Transverse colon (tissue), 4 donors: ENCODE data around the gene CYGB. TPM values are rescaled to one million over a fixed set of nuclear protein-coding genes. Genes with fewer than 3 reads are reported as not detected.

ENCODE experiments used
- DNase-seq: peaks from one replicate; pipeline ENCODE4 v3.0.0-alpha.2; 2019
- H3K27ac ChIP-seq, 4 donors: fragments of 200-600 bp; sonication (generic); 2 replicates each; pipeline ENCODE4 v1.5.1; 2016 to 2018; ENCODE audit warnings: inconsistent platforms in 4 of 4
- H3K27me3 ChIP-seq: fragments of 200-600 bp; sonication (generic); 2 replicates; pipeline ENCODE4 v1.5.1; 2017; ENCODE audit warnings: inconsistent platforms
- H3K36me3 ChIP-seq, 4 donors: fragments of 200-600 bp; sonication (generic); 2 replicates each; pipeline ENCODE4 v1.5.1; 2017 to 2019; ENCODE audit warnings: inconsistent platforms in 4 of 4
- H3K4me1 ChIP-seq, 4 donors: fragments of 200-600 bp; sonication (generic); 2 replicates each; pipeline ENCODE4 v1.5.1; 2017 to 2020; ENCODE audit warnings: inconsistent platforms in 4 of 4
- H3K4me3 ChIP-seq, 4 donors: fragments of 200-600 bp; sonication (generic); 1 replicate in 1 of 4; 2 replicates in 3 of 4; pipeline versions ENCODE4 v1.5.1 to v1.6.1; 2017 to 2019; ENCODE audit warnings: inconsistent platforms in 4 of 4
- H3K9me3 ChIP-seq, 2 donors: fragments of 200-600 bp; sonication (generic); 2 replicates each; pipeline ENCODE4 v1.5.1; 2017 to 2019; ENCODE audit warnings: inconsistent platforms in 2 of 2
- CTCF ChIP-seq, 5 experiments: fragments of 200-600 bp in 3 of 5; fragments of 450-650 bp in 2 of 5; sonication (generic) in 3 of 5; IDR thresholded peaks; 1 replicate in 2 of 5; 2 replicates in 3 of 5; pipeline ENCODE4 v1.5.1; 2016 to 2017; ENCODE audit warnings: antibody characterized with exemption in 5 of 5, inconsistent platforms in 3 of 5, mild to moderate bottlenecking in 2 of 5, moderate library complexity in 1 of 5
- EP300 ChIP-seq: sonication (generic); formaldehyde crosslinking; IDR thresholded peaks from one replicate; pipeline ENCODE4 v1.6.1; 2017; ENCODE audit warnings: antibody characterized with exemption, low read depth
- POLR2A ChIP-seq: fragments of 450-650 bp; IDR thresholded peaks from one replicate; pipeline ENCODE4 v1.6.1; 2016; ENCODE audit warnings: antibody characterized with exemption, mild to moderate bottlenecking, moderate library complexity
- POLR2AphosphoS5 ChIP-seq, 3 donors: sonication (generic); formaldehyde crosslinking; IDR thresholded peaks; one replicate each; pipeline ENCODE4 v1.6.1; 2016; ENCODE audit warnings: antibody characterized with exemption in 3 of 3
- WGBS, 2 donors: methylation state at CpG; one replicate each; pipeline ENCODE4 v1.1.5; 2018; ENCODE audit warnings: low coverage in 1 of 2; 5-methylcytosine and 5-hydroxymethylcytosine counted together
- in situ Hi-C, 4 donors: fragments of 200-750 bp; cut with MboI; loops; one replicate each; pipeline versions ENCODE4 v1.15.0 to v1.15.1; 2017; ENCODE audit warnings: low sequenced_read_pairs in 3 of 4, low pct_ligation_motif_present in 1 of 4, low pct_unique_long_range_greater_than_20kb in 1 of 4
- intact Hi-C: fragments of 100-400 bp; cut with DNase I; formaldehyde crosslinking; loops from one replicate; pipeline ENCODE4 v1.15.1; 2023; ENCODE audit warnings: low total_unique reads
- total RNA-seq, 4 donors: library from RNA; depleted of rRNA; stranded (reverse); fragments of >200 nt; gene quantifications; one replicate each; pipeline ENCODE4 v1.1.0, GENCODE V29; 2016

Gene CYGB
- total RNA-seq, 4 donors from 2014 or later = 7.5 to 20.1 (median 11.3) TPM

- DNase-seq = no peak
- Histone ChIP-seq H3K27me3 (peaks cover 8% of the 10 kb centered on the region), H3K4me3 (no peak overlapping the region), H3K27ac (no peak overlapping the region), H3K36me3 (no peaks in the 10 kb centered on the region), H3K4me1 (peaks cover 0 to 9% (median 4%) of the 10 kb centered on the region in 4 donors), H3K9me3 (no peaks in the 10 kb centered on the region)
- TF ChIP-seq CTCF (IDR thresholded peaks at IDR 0.05) = no peak
- TF ChIP-seq POLR2AphosphoS5 (IDR thresholded peaks at IDR 0.05) = no peak
- no peak for TF ChIP-seq POLR2A
- no peak for TF ChIP-seq EP300
- intact Hi-C loops (no loop called here), in situ Hi-C loops (loop anchor here in 2 of 4 donors (10.0 kb wide), 1 partner anchor 48 kb away; the partner anchor contains the start of gene AANAT (in 2 of the 2))
- WGBS, 2 donors = 75 to 80% methylated on average over 2 to 6 of the region's 6 CpGs
Measured at GRCh38 chr17:76513306-76513692, 24.2 kb downstream of the CYGB start.

GRCh38 chr17:76512366-76513305 lies 24.9 kb downstream of the CYGB start:
- WGBS, 2 donors = 77% methylated on average over 22 of the region's 22 CpGs; no CpG with 5 or more reads in 1 of the 2 donors
- no peaks in the 10 kb centered on the region for H3K9me3 ChIP-seq
- peaks cover 0 to 9% (median 4%) of the 10 kb centered on the region in 4 donors for H3K4me1 ChIP-seq
- intact Hi-C loops (no loop called here), in situ Hi-C loops (loop anchor here in 2 of 4 donors (10.0 kb wide), 1 partner anchor 48 kb away; the partner anchor contains the start of gene AANAT (in 2 of the 2))
- no peak overlapping the region for H3K27ac ChIP-seq
- no peak for TF ChIP-seq EP300
- TF ChIP-seq POLR2A = no peak
- no peak for TF ChIP-seq POLR2AphosphoS5 (IDR thresholded peaks at IDR 0.05)
- TF ChIP-seq CTCF (IDR thresholded peaks at IDR 0.05) = no peak
- no peaks in the 10 kb centered on the region for H3K36me3 ChIP-seq
- peaks cover 12% of the 10 kb centered on the region for H3K27me3 ChIP-seq
- no peak for DNase-seq
- no peak overlapping the region for H3K4me3 ChIP-seq

GRCh38 chr17:76511668-76512365 lies 25.7 kb downstream of the CYGB start:
- no peak overlapping the region for H3K27ac ChIP-seq

More at GRCh38 chr17:76511668-76512365, 25.7 kb downstream of the CYGB start:
- no peak overlapping the region for H3K4me3 ChIP-seq
- H3K4me1 ChIP-seq = peaks cover 0 to 9% (median 4%) of the 10 kb centered on the region in 4 donors
- H3K9me3 ChIP-seq = no peaks in the 10 kb centered on the region
- TF ChIP-seq CTCF (IDR thresholded peaks at IDR 0.05) (no peak), POLR2A (no peak), EP300 (no peak), POLR2AphosphoS5 (IDR thresholded peaks at IDR 0.05) (no peak)
- H3K27me3 ChIP-seq = peaks cover 20% of the 10 kb centered on the region
- H3K36me3 ChIP-seq = no peaks in the 10 kb centered on the region
- in situ Hi-C loops = loop anchor here in 2 of 4 donors (10.0 kb wide), 1 partner anchor 47 kb away; the partner anchor contains the start of gene AANAT (in 2 of the 2)
- intact Hi-C loops = no loop called here
- WGBS, 2 donors = 73 to 76% methylated on average over 9 to 13 of the region's 13 CpGs
- no peak for DNase-seq
